ENCODE measurements around the gene TNRC6A.
"Not testable (repeated sequence)": the region's sequence is repeated elsewhere in the genome, so short reads cannot be mapped to it uniquely, and the experiment has no call there.

- TF ChIP-seq TAF1 (conservative IDR thresholded peaks at IDR 0.05); CTCF (IDR thresholded peaks at IDR 0.05; ENCODE audit: low read depth, low read length, missing input control); GABPA (IDR thresholded peaks at IDR 0.05 in 1 of 2, conservative IDR thresholded peaks at IDR 0.05 in 1 of 2); REST (IDR thresholded peaks at IDR 0.05); EGR1 (IDR thresholded peaks at IDR 0.05; ENCODE audit: low read depth in 2 of 2); MAX (IDR thresholded peaks at IDR 0.05); RXRA (IDR thresholded peaks at IDR 0.05); JUND (IDR thresholded peaks at IDR 0.05); SP1 (IDR thresholded peaks at IDR 0.05); HNF4G (IDR thresholded peaks at IDR 0.05); FOXA2 (IDR thresholded peaks at IDR 0.05); YY1 (IDR thresholded peaks at IDR 0.05); RAD21 (IDR thresholded peaks at IDR 0.05); ATF3 (IDR thresholded peaks at IDR 0.05): not testable (repeated sequence)
Observed at GRCh38 chr16:24845031-24845365, 115.5 kb downstream of the TNRC6A start.

Measured in liver (tissue), 3 donors.